Activated CD8-positive, alpha-beta memory T cell treated with anti-CD3 and anti-CD28 coated beads, Interleukin-2, amount 50 U/mL, for 48 hours (primary cell): ENCODE measurements around the gene UBE2F.

Experiments used
- DNase-seq: peaks from one replicate; pipeline ENCODE4 v3.0.0-alpha.2; 2020

Gene UBE2F

DNA sequence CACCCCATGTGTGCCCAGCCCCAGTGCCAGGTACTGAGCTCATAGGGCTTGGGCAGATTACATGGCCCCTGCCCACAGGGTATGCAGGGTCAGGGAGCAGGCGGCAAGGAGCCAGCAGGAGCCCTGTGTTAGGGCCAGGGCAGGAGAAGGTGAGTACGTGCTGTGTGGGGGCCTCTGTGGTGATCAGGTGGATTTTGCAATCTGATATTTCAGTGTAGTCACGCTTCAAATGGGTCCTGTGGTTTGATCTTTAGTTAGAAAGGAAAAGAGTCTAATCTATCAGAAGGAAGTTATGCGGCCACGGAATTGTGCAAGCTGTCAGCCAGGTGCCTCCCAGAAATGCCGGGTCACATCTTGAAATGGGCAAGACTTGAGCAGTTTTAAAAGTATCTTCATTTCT lies 13.9 kb downstream of the UBE2F start:
- DNase-seq = peak; percentile 68

DNA sequence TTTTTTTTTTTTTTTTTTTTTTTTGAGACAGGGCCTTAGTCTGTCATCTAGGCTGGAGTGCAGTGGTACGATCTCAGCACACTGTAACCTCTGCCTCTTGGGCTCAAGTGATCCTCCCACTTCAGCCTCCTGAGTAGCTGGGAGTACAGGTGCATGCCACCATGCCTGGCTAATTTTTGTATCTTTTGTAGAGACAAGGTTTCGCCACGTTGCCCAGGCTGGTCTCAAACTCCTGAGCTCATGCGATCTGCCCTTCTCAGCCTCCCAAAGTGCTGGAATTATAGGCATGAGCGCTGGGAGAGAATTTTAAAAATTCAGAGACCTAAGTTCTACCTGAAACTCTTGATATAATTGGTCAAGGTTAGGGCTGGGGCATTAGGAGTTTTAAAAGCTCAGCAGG lies 14.8 kb downstream of the UBE2F start:
- peak; percentile 33 for DNase-seq

DNA sequence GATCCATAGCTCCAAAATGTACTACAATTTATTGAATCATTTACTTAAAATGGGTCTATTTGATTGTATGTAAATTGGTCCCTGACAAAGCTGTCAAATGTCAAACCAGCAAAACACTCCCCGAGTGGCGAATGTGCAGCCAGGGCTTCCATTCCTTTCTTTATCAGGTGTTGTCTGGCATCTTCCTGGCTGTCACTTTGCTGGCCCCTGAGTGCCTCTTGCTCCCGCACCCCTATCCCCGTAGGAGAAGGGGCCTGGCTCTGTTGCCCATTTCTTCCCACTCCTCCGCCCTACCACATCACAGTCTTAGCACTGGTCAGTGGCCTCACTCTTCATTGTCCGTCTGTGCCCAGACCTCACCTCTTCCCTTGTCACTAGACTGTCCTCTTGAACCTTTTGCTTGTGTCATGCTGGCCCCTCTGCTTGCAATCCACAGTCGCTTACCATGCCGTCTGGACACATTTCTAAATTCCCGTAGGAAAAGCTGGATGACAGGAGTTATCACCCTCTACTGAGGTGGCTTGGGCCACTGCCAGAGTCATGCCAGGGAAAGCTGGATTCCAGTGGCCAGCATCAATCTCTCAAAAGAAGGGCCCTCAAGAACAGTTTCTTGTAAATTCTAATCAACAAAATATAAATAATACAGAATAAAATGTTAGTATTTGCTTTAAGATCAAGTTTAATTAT lies 15.4 kb downstream of the UBE2F start:
- DNase-seq = peak; percentile 39

DNA sequence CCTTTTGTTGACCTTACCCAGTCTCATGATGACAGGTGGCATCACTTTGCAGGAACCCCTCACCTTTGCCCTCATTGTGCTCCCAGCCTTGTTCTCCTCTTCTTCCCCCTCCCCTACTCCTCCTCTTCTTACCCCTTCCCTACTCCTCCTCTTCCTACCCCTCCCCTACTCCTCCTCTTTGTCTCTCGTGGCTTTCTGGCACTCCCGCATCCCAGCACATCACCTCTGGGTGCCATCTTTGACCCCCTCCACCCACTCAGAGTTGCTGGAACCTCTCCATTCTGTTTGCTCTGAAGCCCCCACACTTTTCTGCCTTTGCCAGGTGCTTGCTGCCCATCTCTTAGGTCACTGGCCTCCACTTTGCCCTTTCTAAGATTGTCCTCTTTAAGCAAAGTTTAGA lies 17.1 kb downstream of the UBE2F start:
- peak; percentile 23 for DNase-seq

DNA sequence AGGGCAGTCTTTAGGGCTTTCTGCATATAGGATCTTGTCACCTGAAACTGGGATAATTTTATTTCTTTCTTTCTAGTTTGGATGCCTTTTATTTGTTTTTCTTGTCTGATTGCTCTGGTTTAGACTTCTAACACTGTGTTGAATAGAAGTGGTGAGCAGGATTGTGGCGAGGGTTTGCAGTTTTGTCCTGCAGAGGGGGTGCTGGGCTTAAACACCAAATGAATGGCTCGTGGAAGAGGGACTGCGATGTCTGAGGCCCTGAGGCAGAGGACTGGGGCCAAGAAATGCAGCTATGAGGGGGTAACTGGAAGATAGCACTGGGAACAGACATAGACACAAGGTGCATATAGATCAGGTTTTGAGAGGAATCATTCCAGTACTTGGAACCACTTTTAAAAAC lies 20.5 kb downstream of the UBE2F start:
- peak; percentile 36 for DNase-seq

DNA sequence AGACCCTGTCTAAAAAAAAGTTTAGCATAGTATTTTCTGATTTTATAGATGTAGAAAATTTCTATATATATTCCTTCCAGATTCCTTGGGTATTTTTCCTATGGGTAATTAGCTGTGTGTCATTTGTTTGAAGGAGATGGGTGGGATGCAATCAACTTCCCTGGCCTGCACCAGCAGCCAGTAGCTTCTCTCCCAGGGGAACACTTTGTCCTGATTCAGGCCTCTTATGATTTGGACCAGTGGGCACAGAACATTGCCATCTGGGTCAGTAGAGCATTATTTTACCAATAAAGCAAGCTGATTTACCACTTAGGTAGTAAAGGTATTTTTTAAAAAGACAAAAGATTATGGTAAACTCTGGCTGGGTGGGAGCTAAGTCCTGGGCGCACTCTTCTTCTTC lies 26.9 kb downstream of the UBE2F start:
- no peak for DNase-seq

DNA sequence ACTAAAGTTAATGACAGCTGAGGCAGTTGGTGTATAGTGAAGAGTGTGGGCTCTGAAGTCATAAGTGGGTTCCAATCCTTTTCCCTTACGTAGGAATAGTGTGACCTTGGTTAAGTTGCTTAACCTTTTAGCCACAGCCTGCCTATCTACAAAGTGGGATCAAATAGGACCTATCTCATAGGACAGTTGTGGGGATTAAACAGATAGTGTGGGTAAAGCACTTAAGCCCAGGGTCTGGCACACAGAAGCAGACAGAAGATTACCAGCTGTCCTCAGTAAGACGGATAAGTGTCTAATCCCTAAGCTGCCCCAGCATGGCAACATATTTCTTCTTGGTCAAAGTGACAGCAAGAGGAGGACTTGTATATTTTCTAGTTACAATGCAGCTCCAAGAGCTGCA lies 28.2 kb downstream of the UBE2F start:
- DNase-seq = peak; percentile 32

DNA sequence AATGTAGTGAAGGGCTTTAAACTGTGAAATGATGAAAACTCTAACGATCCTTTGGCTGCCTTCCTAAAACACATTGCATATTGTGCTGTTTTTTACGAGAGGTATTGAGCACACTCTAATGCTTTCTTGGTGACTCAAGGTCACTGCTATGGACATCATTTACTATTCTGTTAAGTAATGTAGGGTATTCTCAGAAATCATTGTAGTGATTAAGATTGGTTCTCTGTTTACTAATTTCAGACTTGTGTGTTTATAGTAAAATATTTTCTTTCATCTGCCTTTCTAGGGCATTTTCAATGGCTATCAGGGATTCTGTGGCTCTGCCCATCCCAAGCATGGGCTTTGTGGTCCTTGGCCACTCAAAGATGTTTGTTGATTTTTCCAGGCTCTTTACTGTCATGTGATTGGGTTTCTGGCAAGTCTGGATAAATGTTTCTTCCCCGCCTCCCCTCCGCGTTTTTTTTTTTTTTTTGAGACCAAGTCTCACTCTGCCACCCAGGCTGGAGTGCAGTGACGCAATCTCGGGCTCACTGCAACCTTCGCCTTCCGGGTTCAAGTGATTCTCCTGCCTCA lies 29.3 kb downstream of the UBE2F start:
- peak; percentile 35 for DNase-seq

DNA sequence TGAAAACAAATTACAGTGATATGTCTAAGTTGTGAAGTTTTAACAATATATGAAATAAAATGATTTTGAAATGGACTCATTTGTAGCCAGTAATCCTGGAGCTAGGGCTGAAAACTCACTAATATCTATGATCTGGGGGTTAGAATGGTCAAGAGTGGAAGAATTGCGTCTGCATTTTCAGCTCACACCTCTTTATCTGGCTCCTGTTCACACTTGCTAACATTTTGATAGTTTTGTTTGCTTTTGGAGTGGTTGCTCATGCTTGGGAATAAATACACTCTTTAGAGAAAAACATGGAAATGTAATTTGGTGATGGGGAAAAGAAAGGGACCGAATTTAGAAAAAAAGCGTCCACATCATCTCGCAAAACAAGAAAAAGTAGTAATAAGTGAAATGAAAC lies 30.7 kb downstream of the UBE2F start:
- DNase-seq = peak; percentile 10

DNA sequence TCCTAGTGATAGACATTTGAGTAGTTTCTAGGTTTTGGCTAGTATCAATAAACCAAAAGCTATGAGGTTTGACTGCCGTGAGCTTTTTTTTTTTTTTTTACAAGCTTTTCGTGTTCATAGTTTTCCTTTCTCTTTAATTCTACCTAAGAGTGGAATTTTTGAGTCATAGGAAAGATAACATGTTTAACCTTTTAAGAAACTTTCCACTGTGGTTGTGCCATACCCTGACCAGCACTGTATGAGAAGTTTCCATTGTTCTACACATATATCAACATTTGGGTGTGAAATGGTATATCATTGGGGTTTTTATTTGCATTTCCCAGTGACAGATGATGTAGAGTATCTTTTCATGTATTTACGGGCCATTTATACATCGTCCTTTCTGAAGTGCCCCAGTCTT lies 31.7 kb downstream of the UBE2F start:
- DNase-seq = peak; percentile 36

DNA sequence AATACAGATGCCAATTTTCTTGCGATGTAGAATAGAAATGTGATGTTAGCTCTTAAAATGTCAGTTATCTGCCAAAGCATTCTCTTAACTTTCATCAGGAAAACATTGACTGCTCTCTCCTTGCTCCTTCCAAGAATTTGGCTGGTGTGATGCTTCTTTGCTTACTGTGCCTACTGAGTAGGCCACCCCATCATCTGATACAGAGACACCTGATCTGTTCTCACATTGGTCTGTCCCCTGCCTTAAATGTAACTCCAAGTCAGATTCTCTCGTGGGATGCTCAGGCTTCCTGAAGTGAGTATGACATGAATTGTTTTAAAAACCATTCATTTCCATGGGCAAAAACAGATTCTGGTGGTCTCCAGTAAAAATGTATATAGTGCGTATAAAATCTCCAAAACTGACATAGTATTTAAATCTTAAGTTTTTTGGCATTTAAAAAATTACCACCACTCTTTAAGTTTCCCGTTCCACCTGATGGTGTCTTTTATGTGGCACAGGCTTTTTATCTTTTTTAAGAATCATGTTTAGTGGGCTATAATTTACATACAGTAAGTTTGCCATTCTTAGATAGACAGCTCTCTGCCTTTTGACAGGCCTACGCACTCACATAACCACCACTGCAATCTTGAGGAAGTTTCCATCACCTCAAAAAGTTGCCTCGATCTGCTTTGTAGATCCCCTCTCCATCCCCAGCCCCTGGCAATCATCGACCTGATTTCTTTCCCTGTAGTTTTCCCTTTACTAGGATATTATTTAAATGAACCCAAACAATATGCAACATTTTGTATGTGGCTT lies 36.6 kb downstream of the UBE2F start:
- no peak for DNase-seq

DNA sequence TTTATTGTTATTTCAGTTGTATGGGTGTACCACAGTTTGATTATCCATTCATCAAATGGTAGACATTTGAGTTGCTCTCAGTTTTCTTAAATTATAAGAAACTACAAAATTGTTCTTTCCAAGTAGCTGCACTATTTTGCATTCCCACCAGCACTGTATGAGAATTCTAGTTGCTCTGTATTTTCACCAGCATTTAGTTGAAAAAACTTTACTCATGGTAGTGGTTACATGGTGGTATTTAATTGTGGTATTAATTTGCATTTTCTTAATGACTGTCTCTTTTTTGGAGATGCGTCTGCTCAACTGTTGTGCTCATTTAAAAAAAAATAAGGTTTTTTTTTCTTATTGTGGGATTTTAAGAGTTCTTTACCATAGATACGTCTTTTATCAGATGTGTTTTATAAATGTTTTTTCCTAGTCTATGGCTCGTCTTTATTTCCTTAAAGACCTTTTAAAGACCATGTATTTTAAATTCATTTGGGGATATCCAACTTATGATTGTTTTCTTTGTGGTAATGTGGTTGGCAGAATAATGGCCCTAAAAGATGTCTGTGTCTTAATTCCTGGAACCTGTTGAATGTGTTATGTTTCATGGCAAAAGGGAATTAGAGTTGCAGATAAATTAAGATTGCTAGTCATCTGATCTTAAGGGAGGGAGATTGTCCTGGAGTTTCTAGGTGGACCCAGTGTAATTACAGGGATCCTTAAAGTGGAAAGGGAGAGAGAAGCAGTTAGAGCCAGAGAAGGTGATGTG lies 37.4 kb downstream of the UBE2F start:
- no peak for DNase-seq

DNA sequence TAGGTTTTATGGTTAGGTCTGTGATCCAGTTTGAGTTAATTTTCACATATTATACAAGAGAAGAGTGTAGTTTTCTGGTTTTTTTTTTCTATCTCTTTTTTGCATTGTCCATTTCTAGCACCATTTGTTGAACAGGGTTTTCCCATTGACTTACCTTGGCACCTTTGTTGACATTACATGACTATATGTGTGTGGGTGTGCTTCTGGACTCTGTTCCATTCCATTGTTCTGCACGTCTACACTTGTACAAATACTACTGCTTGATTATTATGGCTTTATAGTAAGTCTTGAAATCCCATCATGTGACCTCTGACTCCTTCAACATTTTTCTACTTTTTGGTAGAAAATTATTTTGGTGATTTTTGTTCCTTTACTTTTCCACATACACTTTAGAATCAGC lies 38.7 kb downstream of the UBE2F start:
- DNase-seq = no peak

DNA sequence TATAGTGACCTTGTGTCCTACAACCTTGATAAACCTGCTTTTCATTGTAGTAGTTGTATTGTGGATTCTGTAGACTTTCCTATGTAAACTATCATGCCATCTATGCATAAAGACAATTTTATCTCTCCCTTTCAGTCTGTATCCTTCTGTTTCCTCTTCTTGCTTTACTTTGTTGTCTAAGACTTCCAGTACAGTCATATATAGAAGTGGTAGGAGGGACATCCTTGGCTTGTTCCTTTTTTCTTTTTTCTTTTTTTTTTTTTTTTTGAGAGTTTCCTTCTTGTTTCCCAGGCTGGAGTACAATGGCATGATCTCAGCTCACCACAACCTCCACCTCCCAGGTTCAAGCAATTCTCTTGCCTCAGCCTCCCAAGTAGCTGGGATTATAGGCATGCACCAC lies 39.7 kb downstream of the UBE2F start:
- DNase-seq = no peak

DNA sequence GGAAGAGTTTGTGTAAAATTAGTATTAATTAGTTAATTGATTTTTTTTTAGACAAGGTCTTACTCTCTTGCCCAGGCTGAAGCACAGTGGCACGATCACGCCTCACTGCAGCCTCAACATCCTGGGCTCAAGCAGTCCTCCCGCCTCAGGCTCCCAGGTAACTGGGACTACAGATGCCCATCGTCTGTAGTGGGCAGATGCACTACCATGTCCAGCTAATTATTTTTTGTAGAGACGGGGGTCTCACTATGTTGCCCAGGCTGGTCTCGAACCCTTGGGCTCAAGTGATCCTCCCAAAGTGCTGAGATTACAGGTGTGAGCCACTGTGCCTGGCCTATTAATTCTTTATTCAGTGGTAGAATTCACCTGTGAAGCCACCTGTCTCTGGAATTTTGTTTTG lies 41.1 kb downstream of the UBE2F start:
- no peak for DNase-seq

DNA sequence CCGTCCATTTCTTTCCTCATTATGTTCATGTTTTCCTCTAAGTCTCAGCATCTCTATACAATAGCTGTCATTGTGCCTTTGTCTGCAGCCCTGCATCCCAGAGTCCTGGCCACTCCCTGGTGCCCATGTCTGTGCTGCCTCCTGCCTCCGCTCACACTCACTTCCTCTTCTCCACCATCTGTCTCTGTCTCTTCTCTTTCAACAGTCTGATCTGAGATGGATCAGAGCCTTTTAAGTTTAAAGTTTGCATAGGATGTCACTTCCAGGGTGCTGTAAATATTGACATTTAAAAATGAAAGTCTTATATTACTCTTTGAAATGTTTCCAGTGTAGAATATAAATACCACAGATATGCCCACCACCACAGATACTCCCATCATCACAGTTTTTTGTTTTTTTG lies 42.7 kb downstream of the UBE2F start:
- DNase-seq = no peak

DNA sequence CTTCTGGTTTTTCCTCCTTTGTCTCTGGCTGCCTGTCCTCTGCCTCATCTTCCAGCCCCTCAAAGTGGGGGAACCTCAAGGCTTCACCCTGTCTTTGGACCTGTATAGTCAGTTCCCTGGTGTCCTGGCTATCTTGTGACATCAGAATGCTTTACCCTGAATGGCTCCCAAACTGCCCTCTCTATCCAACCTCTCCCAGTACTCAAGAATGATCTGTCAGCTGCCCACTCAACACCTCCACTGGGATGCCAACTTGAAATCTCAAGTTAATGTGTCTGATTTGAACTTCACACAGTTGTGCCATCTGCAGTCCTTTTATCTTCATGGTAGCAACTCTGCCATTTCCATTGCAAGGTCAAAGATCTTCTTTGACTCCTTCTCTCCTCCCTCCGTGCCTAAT lies 43.8 kb downstream of the UBE2F start:
- DNase-seq = no peak

DNA sequence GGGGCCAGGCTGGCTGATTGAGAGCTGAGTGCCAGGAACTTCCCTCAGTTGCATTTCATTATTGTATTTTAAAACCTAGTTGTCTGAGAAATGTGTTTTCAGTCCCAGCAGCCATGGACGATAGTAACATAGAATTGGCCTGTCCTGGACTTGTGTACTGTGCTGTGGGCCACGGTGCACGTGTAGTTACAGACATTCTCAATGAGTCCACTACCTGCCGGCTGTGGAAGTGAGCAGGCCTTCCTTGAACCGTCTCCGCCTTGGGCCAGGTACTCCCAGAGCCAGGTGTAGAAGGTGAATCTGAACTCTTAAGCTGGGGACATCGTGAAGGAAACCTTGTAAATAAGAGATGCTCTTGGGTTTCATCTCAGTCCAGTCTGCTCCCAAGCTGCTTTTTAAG lies 47.0 kb downstream of the UBE2F start:
- no peak for DNase-seq

DNA sequence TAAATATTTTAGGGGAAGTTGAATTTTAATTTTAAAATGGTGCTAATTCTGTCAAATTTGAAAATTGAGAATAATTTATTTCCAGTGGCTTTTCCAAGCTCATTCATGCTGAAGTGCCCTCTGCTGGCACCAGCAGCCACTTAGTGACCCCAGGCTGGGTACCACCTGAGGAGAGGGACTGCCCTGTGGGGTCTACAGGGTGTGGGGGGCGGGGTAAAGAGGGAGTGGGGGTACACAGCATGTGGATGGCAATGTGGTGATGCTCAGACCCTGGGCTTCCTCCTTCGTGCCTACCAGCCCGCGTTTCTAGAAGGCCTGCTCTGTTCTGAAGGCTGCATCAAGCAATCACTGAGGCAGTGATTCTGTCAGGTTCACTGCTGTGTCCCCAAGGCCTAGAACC lies 48.9 kb downstream of the UBE2F start:
- DNase-seq = peak; percentile 42

DNA sequence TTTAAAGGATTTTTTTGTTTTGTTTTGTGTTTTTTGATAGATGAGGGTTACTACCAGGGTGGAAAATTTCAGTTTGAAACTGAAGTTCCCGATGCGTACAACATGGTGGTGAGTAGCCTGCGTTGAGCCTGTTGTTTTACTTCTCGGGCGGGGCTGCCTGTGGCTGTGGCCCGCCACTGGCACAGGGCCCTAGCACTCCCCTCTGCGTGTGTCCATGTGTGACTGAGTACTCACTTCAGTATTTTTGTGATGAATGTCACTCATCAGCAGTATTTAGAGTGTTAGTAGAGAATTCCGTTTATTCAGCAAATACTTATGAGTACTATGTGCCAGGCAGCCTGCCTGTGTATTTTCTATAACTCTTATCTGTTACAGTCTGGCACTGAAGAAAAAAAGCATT lies 49.7 kb downstream of the UBE2F start:
- peak; percentile 26 for DNase-seq

DNA sequence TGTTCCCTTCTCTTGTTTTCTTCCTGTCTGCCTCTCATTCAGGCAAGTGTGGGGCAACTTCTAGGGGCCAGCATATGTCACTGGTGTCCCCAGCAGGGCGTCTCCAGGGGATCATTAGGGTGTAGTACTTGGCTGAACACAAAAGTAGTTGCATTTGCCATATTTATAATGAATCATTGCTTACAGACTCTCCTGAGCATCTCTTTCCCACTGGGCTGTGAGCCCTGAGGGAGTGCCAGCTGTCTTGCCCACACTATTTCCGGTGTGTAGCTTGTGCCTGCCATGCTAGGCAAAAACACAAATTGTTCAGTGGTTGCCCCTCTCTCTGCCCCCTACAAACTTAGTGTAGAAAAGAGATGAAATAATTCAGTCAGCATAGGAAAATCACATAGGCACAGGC lies 53.1 kb downstream of the UBE2F start:
- DNase-seq = peak; percentile 12

DNA sequence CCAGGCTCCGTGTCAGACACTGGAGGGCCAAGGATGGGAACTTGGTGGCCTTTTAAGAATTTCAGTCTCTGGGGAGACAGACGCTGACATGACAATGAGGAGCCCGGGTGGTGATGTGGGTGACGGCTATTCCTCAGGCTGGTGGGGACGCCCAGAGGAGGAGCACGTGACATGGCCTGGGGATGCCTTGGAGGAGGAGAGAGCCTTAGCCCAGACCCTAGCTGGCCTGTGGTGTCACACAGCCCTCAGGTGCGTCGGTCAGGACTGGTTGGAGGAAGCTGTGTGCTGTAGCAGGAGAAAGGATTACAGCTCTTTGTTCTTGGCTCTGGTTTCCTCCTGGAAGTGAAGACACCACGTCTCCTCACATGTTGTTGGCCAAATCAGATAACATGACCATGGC lies 54.0 kb downstream of the UBE2F start:
- DNase-seq = peak; percentile 41

DNA sequence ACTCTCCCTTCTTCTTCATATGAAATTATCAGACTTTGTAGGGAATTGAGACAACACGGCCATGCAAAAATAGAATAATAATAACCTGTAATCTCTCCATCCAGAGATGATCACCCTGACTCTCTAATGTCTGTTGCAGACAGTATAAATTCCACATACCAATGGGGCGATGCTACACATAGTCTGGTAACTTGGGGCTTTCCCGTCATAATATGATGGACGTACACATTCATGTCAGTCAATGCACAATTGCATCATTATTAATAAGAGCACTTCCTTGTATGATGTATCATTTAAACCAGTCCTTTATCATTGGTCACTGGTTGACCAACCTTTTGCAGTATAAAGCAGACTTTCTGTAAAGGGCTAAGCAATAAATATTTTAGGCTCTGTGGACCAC lies 54.5 kb downstream of the UBE2F start:
- no peak for DNase-seq
